GM21825 (cell line): Measurements from ENCODE around the gene STYX.

Experiments used
- ATAC-seq: cut with Tn5 transposase; IDR thresholded peaks from one replicate; pipeline ENCODE4 v1.9.1; 2021; ENCODE audit warnings: mild to moderate bottlenecking, moderate library complexity; ENCODE audit not compliant: unreplicated experiment

The STYX gene

GRCh38 chr14:52729925-52730708 lies at the start of gene STYX:
Gene STYX (plus strand): TSS chr14:52730166. CDS start chr14:52730475, 309 bp downstream.
- ATAC-seq = peak; percentile 94

- ATAC-seq = no peak
These were observed 45.9 kb upstream of the STYX start for GRCh38 chr14:52683985-52684520.

- ATAC-seq = no peak
These were observed 43.8 kb upstream of the STYX start for GRCh38 chr14:52686176-52686575.

- no peak for ATAC-seq
These were observed 38.8 kb upstream of the STYX start for GRCh38 chr14:52690983-52691760.

- ATAC-seq = no peak
These were observed 37.6 kb upstream of the STYX start for GRCh38 chr14:52692248-52692962.

DNA sequence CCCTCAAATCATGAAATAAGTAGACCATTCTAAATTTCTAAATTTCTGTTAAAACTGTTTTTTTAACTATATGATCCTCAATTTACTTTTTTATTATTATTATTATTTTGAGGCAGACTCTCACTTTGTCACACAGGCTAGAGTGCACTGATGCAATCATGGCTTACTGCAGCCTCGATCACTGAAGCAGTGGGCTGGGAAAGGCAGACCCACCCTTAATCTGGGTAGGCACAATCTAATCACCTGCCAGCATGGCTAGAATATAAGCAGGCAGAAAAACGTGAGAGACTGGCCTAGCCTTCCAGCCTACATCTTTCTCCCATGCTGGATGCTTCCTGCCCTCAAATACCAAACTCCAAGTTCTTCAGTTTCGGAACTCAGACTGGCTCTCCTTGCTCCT lies 36.9 kb upstream of the STYX start:
- ATAC-seq = no peak

DNA sequence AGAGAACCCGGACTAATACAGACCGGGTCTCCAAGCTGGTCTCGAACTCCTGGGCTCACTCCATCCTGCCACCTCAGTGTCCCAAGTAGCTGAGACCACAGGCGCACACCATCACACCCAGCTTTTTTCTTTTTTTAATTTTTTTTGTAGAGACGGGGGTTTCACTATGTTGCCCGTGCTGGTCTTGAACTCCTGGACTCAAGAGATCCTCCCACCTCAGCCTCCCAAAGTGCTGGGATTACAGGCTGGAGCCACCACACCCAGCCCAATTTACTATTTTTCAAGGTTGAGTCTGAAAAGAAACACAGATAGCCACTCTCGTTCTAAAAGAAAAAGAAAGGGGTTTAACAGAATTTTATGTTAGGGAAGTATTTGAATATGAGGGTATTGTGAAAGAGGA lies 36.4 kb upstream of the STYX start:
- ATAC-seq = no peak

- peak; percentile 50 for ATAC-seq
These were observed 35.0 kb upstream of the STYX start for GRCh38 chr14:52694761-52695480.

- peak; percentile 75 for ATAC-seq
These were observed 34.4 kb upstream of the STYX start, which contains the start of gene ERO1A for GRCh38 chr14:52695481-52696091. Gene ERO1A (minus strand): TSS chr14:52695558. CDS start chr14:52695481, 77 bp downstream.

- ATAC-seq = no peak
These were observed 29.2 kb upstream of the STYX start for GRCh38 chr14:52700701-52701172.

DNA sequence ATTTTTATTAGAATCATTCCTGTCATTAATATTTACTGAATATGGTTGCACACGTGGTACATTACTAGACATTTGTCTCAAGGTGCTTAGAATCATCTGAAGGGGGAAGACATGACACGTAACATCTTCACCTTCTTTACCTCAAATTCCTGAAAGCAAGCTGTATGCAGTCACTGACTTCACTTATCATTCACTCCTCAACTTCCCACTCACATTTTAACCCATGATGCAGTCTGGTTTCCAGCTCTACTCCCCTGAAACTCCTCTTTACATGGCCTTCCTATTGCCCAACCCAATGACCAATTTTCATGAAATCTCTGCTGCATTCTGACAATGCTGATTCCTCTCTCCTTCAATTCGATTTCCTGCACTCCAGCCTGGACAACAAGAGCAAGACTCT lies 28.7 kb upstream of the STYX start:
- no peak for ATAC-seq

DNA sequence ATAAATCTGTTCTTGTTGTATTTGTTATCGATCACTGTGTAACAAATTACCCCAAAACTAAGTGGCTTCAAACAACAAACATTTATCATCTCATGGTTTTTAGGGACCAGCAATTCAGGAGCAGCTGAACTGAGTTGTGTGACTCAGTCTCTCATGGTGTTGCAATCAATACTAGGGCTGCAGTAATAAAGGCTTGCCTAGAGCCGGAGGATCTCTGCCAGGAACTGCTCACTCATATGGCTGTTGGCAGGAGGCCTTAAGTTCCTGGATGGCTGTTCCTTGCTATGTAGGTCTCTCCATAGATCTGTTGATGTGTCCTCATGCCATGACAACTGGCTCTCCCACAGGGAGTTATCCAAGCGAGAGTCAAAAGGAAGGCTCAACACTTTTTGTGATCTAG lies 26.7 kb upstream of the STYX start:
- ATAC-seq = no peak

GRCh38 chr14:52703664-52704063 lies 26.3 kb upstream of the STYX start:
- no peak for ATAC-seq

DNA sequence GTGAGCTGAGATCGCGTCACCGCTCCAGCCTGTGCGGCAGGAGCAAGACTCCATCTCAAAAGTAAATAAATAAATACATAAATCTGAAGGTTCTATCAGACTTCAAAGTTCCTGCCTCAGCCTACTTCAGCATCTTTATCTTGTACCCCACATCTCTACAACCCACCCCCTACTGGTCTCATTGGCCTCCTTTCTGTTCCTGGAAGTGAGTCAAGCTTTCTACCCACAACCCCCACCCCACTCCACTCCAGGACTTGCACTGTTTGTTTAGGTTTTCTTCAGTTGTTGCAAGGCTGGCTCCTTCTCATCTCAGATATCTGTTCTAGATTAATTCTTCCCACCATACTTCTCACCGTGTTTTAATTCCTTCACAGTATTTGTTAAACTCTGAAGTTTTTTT lies 23.7 kb upstream of the STYX start:
- ATAC-seq = no peak

- peak; percentile 97 for ATAC-seq
These were observed 23.0 kb upstream of the STYX start, which contains the start of gene PSMC6 for GRCh38 chr14:52706724-52707706. Gene PSMC6 (plus strand): TSS chr14:52707200. CDS start chr14:52707220, 20 bp downstream.

DNA sequence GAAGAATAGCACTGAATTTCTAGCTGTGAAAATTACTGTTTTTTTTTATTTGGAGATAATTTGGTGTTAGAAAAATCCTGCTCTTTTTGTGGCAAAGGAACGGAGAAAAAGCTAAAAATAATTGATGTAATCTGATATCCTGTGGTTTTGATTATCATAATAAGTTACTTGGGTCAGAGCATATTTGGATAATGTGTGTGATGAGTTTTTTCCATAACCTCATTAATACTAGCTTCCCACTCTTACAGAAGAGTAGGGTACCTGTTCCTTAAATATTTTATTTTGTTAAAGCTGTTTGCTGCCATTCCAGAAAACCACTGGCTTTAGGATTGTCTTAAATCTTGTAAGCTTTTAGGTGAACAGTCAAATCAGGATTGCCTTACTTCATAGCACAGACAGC lies 18.3 kb upstream of the STYX start:
- ATAC-seq = no peak

DNA sequence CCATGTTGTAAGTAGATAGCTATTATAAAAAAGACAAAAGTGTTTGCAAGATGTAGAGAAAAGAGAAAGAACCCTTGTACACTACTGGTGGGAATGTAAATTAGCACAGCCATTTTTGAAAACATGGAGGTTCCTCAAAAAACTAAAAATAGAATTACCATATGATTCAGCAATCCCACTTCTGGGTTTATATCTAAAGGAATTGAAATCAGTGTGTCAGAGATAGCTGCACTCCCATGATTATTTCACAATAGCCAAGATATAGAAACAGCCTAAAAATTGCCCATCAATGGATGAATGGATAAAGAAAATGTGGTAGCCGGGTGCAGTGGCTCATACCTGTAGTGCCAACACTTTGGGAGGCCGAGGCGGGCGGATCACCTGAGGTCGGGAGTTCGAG lies 13.8 kb upstream of the STYX start:
- no peak for ATAC-seq

DNA sequence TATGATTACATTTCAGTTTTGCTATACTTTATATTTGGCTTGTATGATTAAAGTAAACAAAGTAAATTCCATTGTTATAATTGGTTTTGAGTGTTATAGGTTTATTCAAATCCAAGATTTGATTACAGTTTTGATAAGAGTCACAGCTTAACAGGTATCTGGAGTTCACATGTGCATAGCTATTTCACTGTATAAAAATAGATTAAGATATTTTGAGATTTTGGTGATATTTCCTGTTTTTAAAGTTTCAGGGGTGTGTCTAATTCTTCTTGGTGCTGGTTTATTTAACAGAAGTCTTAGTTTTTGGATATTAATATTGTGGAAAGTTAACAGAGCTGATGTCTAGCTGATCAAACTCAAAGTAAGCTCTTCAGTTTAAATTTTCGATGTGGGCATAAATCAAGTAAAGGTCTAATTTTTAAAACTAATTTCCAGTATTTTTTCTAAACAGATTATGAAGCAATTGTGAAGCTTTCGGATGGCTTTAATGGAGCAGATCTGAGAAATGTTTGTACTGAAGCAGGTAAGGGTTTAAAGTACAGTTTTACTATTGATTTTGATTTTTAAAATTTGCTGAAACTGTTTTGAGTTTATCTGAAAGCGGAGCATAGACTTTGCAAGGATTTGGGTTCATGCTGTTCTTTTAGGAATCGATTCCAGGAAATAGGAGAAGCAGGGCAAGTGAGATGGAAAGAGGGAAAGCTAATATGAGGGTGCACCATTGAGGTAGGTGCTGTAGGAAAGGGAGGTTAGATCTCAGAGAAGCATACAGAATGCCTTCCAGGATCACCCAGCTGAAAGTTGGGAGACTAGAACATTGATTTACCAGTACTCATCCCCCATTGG lies 6.2 kb upstream of the STYX start:
- ATAC-seq = no peak
